BE2C (cell line): ENCODE measurements around the gene OR52E1.
"Not testable (repeated sequence)": the region's sequence is repeated elsewhere in the genome, so short reads cannot be mapped to it uniquely, and the experiment has no call there.

Source experiments
- DNase-seq: peaks from one replicate; pipeline ENCODE4 v3.0.0-alpha.2; 2020
- H3K27me3 ChIP-seq: fragments of 250-450 bp; sonication (Bioruptor Pico); 2 replicates; pipeline ENCODE4 v1.5.1; 2020; ENCODE audit warnings: mild to moderate bottlenecking
- H3K36me3 ChIP-seq: fragments of 250-450 bp; sonication (Bioruptor Pico); 2 replicates; pipeline ENCODE4 v1.5.1; 2020; ENCODE audit warnings: mild to moderate bottlenecking
- H3K4me1 ChIP-seq: fragments of 250-450 bp; sonication (Bioruptor Pico); 2 replicates; pipeline ENCODE4 v1.5.1; 2020
- H3K4me3 ChIP-seq: 2 replicates; pipeline ENCODE4 v1.5.1; 2011; ENCODE audit warnings: low read depth, low read length
- H3K9me3 ChIP-seq: fragments of 250-450 bp; sonication (Bioruptor Pico); 2 replicates; pipeline ENCODE4 v1.5.1; 2020
- TF ChIP-seq, protein P1 (sequence below): IDR thresholded peaks from 2 replicates; pipeline ENCODE4 v1.5.1; 2012; ENCODE audit warnings: mild to moderate bottlenecking, low read depth, low read length

Gene OR52E1

DNA sequence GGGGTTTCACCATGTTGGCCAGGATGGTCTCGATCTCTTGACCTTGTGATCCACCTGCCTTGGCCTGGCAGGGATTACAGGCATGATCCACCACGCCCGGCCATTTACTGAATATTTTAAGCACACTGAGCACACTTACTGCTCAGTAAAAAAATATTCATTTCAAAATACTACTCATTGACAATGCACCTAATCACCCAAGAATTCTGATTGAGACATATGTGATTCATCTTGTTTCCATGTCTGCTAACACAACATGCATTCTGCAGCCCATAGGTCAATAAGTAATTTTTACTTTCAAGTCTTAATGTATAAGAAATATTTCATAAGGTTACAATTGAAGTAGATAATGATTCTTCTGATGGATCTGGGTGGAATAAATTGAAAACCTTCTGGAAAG is 27.3 kb upstream of the OR52E1 start:
- Histone ChIP-seq H3K27me3 (no peaks in the 10 kb centered on the region), H3K36me3 (no peaks in the 10 kb centered on the region), H3K4me1 (no peaks in the 10 kb centered on the region), H3K4me3 (no peak overlapping the region), H3K9me3 (no peaks in the 10 kb centered on the region)
- TF ChIP-seq, protein P1, sequence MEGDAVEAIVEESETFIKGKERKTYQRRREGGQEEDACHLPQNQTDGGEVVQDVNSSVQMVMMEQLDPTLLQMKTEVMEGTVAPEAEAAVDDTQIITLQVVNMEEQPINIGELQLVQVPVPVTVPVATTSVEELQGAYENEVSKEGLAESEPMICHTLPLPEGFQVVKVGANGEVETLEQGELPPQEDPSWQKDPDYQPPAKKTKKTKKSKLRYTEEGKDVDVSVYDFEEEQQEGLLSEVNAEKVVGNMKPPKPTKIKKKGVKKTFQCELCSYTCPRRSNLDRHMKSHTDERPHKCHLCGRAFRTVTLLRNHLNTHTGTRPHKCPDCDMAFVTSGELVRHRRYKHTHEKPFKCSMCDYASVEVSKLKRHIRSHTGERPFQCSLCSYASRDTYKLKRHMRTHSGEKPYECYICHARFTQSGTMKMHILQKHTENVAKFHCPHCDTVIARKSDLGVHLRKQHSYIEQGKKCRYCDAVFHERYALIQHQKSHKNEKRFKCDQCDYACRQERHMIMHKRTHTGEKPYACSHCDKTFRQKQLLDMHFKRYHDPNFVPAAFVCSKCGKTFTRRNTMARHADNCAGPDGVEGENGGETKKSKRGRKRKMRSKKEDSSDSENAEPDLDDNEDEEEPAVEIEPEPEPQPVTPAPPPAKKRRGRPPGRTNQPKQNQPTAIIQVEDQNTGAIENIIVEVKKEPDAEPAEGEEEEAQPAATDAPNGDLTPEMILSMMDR: no peak
- DNase-seq: no peak

DNA sequence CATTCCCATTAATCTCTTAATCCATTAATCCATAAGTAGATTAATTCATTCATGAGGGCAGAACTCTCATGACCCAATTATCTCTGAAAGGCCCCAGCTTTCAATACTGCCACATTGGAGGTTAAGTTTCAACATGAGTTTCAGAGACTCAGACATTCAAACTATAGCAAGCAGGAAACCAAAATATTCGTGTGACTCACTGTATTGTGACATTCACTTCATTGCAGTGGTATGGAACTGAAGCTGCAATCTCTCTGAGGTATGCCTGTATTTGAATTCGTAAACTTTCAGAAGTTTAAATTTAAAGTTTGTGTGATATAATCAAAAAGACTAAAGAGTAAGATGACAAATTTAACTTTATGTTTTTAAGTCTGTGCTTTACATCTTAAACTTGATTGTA is 26.0 kb upstream of the OR52E1 start:
- Histone ChIP-seq H3K27me3 (no peaks in the 10 kb centered on the region), H3K4me1 (no peaks in the 10 kb centered on the region), H3K4me3 (no peak overlapping the region), H3K9me3 (no peaks in the 10 kb centered on the region), H3K36me3 (no peaks in the 10 kb centered on the region)
- DNase-seq: no peak
- TF ChIP-seq, protein P1: no peak

DNA sequence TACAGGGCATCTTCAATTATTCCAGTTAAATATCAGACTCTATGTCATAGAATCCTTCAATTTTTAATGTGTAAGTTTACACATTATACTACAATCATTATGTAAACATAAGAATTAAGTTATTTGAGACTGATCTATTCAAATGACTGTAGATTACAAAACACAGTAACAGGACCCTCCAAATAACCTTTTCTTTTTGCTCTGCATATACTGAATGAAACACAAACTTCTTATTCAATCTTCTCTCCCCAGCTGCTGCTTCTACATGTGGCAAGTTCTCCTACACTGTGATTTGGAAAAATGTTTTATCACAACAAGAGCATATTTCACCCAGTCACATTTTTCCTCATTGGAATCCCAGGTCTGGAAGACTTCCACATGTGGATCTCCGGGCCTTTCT is 23.1 kb upstream of the OR52E1 start, which contains the start of gene OR52J3:
Gene OR52J3, plus strand, starts transcription at position 301 of the 400 bp plus-strand sequence. Its CDS starts 0 bp downstream, at position 301.
- TF ChIP-seq, protein P1: no peak
- no peak within 1 kb of the TSS for H3K4me3 ChIP-seq
- no peaks in the 10 kb centered on the region for H3K27me3 ChIP-seq
- no peaks in the 10 kb centered on the region for H3K36me3 ChIP-seq
- DNase-seq: no peak
- H3K4me1 ChIP-seq: no peaks in the 10 kb centered on the region
- H3K9me3 ChIP-seq: no peaks in the 10 kb centered on the region

- TF ChIP-seq, protein P1: no peak
- no peaks in the 10 kb centered on the region for H3K36me3 ChIP-seq
- no peaks in the 10 kb centered on the region for H3K9me3 ChIP-seq
- H3K27me3 ChIP-seq: no peaks in the 10 kb centered on the region
- no peaks in the 10 kb centered on the region for H3K4me1 ChIP-seq
- DNase-seq: no peak
- no peak overlapping the region for H3K4me3 ChIP-seq
These were observed 22.5 kb upstream of the OR52E1 start for GRCh38 chr11:5046754-5047330.

GRCh38 chr11:5058679-5059078 is 10.7 kb upstream of the OR52E1 start:
- not testable (repeated sequence) for H3K4me3 ChIP-seq, DNase-seq, H3K4me1 ChIP-seq, H3K27me3 ChIP-seq, H3K36me3 ChIP-seq, H3K9me3 ChIP-seq

DNA sequence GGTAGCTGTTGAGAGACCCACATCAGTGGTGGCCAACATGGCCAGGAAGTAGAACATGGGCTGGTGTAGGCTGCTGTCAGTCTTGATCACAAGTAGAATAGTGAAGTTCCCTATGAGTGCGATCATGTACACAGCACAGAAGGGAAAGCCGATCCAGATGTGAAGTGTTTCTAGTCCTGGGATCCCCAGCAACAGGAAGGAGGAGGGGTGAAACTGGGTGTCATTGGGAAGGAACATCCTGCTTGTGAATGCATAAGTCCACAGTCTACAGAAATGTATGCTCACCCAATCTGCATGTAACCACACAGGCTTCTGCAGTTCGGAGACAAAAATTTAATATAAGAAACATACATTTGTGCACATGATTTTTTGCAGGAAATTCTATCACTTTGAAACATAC is 10.0 kb upstream of the OR52E1 start, which contains the start of gene OR52E2:
Gene OR52E2, minus strand, starts transcription at position 237 of the 400 bp plus-strand sequence. Its CDS starts 0 bp downstream, at position 237.
- Histone ChIP-seq H3K27me3 (no peaks in the 10 kb centered on the region), H3K4me3 (no peak within 1 kb of the TSS), H3K9me3 (no peaks in the 10 kb centered on the region), H3K4me1 (no peaks in the 10 kb centered on the region), H3K36me3 (no peaks in the 10 kb centered on the region)
- no peak for DNase-seq
- TF ChIP-seq, protein P1: no peak
